VCaP (cell line): ENCODE results near the gene CCDC13.

Source experiments
- H3K27ac ChIP-seq: fragments of 450-650 bp; 2 replicates; pipeline ENCODE4 v1.5.1; 2017
- CTCF ChIP-seq: fragments of 450-650 bp; conservative IDR thresholded peaks from 2 replicates; pipeline ENCODE4 v1.5.1; 2017; ENCODE audit warnings: mild to moderate bottlenecking, moderate library complexity

Gene CCDC13

GRCh38 chr3:42749025-42749752 lies 23.9 kb downstream of the CCDC13 start:
- H3K27ac ChIP-seq, result no peak overlapping the region
- TF ChIP-seq CTCF, result no peak

- no peak for TF ChIP-seq CTCF
- H3K27ac ChIP-seq, result peak overlapping the region; percentile 80; the same call in 1 of the 2 replicates
Measured at GRCh38 chr3:42747581-42747980, 25.5 kb downstream of the CCDC13 start.

GRCh38 chr3:42746455-42747450 lies 26.3 kb downstream of the CCDC13 start:
- TF ChIP-seq CTCF, result no peak
- H3K27ac ChIP-seq, result peak overlapping the region; percentile 80

GRCh38 chr3:42745776-42746454 lies 27.1 kb downstream of the CCDC13 start:
- TF ChIP-seq CTCF, result no peak
- H3K27ac ChIP-seq, result peak overlapping the region; percentile 80

GRCh38 chr3:42745291-42745745 lies 27.7 kb downstream of the CCDC13 start:
- no peak for TF ChIP-seq CTCF
- H3K27ac ChIP-seq, result peak overlapping the region; percentile 80

- no peak overlapping the region for H3K27ac ChIP-seq
- TF ChIP-seq CTCF, result no peak
Measured at GRCh38 chr3:42743204-42743995, 29.7 kb downstream of the CCDC13 start.
